Measurements from ENCODE around the gene FN1.

FN1 gene

DNA sequence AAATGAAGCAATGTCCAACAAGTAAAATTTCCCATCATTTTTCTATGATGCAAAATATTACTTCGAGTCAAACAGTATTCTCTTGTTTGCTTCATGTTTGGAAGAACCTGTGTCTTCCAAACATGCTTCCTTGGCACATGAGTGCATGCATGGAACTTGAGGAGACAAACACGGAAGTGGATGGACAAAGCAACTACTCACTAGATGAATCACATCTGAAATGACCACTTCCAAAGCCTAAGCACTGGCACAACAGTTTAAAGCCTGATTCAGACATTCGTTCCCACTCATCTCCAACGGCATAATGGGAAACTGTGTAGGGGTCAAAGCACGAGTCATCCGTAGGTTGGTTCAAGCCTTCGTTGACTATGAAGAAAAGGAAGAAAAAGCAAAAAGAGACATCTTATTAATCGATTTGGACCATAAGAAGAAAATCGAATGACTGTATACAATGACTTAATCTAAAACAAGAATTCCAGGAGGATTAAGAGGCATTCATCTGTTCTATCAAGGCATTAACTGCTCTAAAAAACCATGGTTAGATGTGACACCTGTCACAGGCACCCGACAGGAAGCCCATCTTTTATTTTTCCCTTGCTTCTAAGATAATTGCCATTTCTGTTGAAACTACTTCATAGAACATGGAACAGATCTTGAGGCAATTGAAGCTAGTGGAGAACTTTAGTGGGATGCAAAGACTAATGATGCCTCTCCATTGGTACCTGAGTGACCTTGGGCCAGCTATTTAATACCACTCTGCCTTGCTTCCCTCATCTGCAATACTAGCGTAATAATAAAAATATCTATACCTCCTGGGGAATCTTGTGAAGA is 68.0 kb downstream of the FN1 start:
- H3K9me3 ChIP-seq (ENCODE audit: control insufficient read depth, insufficient read depth, low read depth, low read length) = no peaks in the 10 kb centered on the region
- peaks cover 34 to 91% of the 10 kb centered on the region in 2 experiments for H3K36me3 ChIP-seq (ENCODE audit: control insufficient read depth in 2 of 2, insufficient read depth in 1 of 2, low read length in 2 of 2)
- no peak overlapping the region for H3K27ac ChIP-seq (ENCODE audit: extremely low read depth, low read depth, low read length)
- no peaks in the 10 kb centered on the region for H3K4me1 ChIP-seq (ENCODE audit: control insufficient read depth, insufficient read depth, low read length)
- ChIA-PET CTCF (no interaction called here), POLR2A (no interaction called here)
- no peak for TF ChIP-seq ZNF341 (tag by site-specific recombination; IDR thresholded peaks at IDR 0.05; ENCODE audit: low read depth)
- TF ChIP-seq ZNF138 (tag by site-specific recombination; IDR thresholded peaks at IDR 0.05; ENCODE audit: borderline replicate concordance) = no peak
- no peak for TF ChIP-seq GLI2 (tag by site-specific recombination; IDR thresholded peaks at IDR 0.05; ENCODE audit: borderline replicate concordance, low read depth)
- TF ChIP-seq ZNF626 (tag by site-specific recombination; IDR thresholded peaks at IDR 0.05) = no peak
- no peak for TF ChIP-seq ZNF830 (tag by site-specific recombination; IDR thresholded peaks at IDR 0.05; ENCODE audit: low read depth)
- no peak for TF ChIP-seq CTCF (tag by site-specific recombination; IDR thresholded peaks at IDR 0.05)
- TF ChIP-seq, protein P1, sequence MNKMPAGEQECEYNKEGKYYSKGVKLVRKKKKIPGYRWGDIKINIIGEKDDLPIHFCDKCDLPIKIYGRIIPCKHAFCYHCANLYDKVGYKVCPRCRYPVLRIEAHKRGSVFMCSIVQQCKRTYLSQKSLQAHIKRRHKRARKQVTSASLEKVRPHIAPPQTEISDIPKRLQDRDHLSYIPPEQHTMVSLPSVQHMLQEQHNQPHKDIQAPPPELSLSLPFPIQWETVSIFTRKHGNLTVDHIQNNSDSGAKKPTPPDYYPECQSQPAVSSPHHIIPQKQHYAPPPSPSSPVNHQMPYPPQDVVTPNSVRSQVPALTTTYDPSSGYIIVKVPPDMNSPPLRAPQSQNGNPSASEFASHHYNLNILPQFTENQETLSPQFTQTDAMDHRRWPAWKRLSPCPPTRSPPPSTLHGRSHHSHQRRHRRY (tag by site-specific recombination; IDR thresholded peaks at IDR 0.05) = no peak
- TF ChIP-seq ZFP69B (tag by site-specific recombination; IDR thresholded peaks at IDR 0.05) = no peak
- no peak overlapping the region for H3K4me3 ChIP-seq (ENCODE audit: low read depth, low read length)

- TF ChIP-seq ZBTB8A (tag by site-specific recombination; IDR thresholded peaks at IDR 0.05) (no peak), HOXA7 (CRISPR knock-in tag; IDR thresholded peaks at IDR 0.05; ENCODE audit: borderline replicate concordance) (no peak), REPIN1 (tag by site-specific recombination; IDR thresholded peaks at IDR 0.05; ENCODE audit: low read depth) (no peak), PRDM10 (tag by site-specific recombination; IDR thresholded peaks at IDR 0.05) (no peak), ZNF529 (tag by site-specific recombination; IDR thresholded peaks at IDR 0.05; ENCODE audit: insufficient replicate concordance) (no peak), ZBTB10 (tag by site-specific recombination; IDR thresholded peaks at IDR 0.05) (no peak), ZNF341 (tag by site-specific recombination; IDR thresholded peaks at IDR 0.05; ENCODE audit: low read depth) (no peak)
- peaks cover 33 to 91% of the 10 kb centered on the region in 2 experiments for H3K36me3 ChIP-seq (ENCODE audit: control insufficient read depth in 2 of 2, insufficient read depth in 1 of 2, low read length in 2 of 2)
- POLR2A ChIA-PET = no interaction called here
Measured at GRCh38 chr2:215366440-215367032, 69.3 kb downstream of the FN1 start.

More at GRCh38 chr2:215366440-215367032, 69.3 kb downstream of the FN1 start:
- H3K27ac ChIP-seq (ENCODE audit: extremely low read depth, low read depth, low read length) = no peak overlapping the region
- CTCF ChIA-PET = no interaction called here
- H3K9me3 ChIP-seq (ENCODE audit: control insufficient read depth, insufficient read depth, low read depth, low read length) = no peaks in the 10 kb centered on the region
- H3K4me1 ChIP-seq (ENCODE audit: control insufficient read depth, insufficient read depth, low read length) = no peaks in the 10 kb centered on the region
- no peak overlapping the region for H3K4me3 ChIP-seq (ENCODE audit: low read depth, low read length)
